NCI-H1436 (cell line): Measurements from ENCODE around the gene ZNF582.
"Not testable (repeated sequence)": the region's sequence is repeated elsewhere in the genome, so short reads cannot be mapped to it uniquely, and the experiment has no call there.

Experiments
- DNase-seq: peaks from one replicate; lab custom pipeline; 2025; lab: John Stamatoyannopoulos, UW

ZNF582 gene

GRCh38 chr19:56351208-56351607, 42.1 kb downstream of the ZNF582 start:
- DNase-seq, result no peak

- DNase-seq, result peak; percentile 8
Measured at GRCh38 chr19:56350416-56351045, 42.8 kb downstream of the ZNF582 start.

- DNase-seq, result no peak
Measured at GRCh38 chr19:56348289-56348877, 45.0 kb downstream of the ZNF582 start.

- DNase-seq, result no peak
Measured at GRCh38 chr19:56347163-56347778, 46.1 kb downstream of the ZNF582 start.

- DNase-seq, result no peak
Measured at GRCh38 chr19:56341948-56342347, 51.4 kb downstream of the ZNF582 start.

- DNase-seq, result not testable (repeated sequence)
Measured at GRCh38 chr19:56339031-56339430, 54.3 kb downstream of the ZNF582 start.

GRCh38 chr19:56337077-56337476, 56.3 kb downstream of the ZNF582 start:
- DNase-seq, result not testable (repeated sequence)

- DNase-seq, result not testable (repeated sequence)
Measured at GRCh38 chr19:56335371-56335770, 58.0 kb downstream of the ZNF582 start.

GRCh38 chr19:56333506-56333905, 59.8 kb downstream of the ZNF582 start:
- peak; percentile 48 for DNase-seq
